H1 (cell line): Measurements from ENCODE around the gene HOXC13. TPM values are rescaled to one million over a fixed set of nuclear protein-coding genes. Genes with fewer than 3 reads are reported as not detected.

Experiments
- CTCF ChIA-PET: fragments of 300-600 bp; sonication (Branson Sonifier 250); formaldehyde crosslinking; loops from one replicate; lab custom pipeline; 2021; ENCODE audit not compliant: partially characterized antibody; lab: Charles Lee
- POLR2A ChIA-PET: fragments of 300-600 bp; sonication (Branson Sonifier 250); formaldehyde crosslinking; loops from one replicate; lab custom pipeline; 2021; ENCODE audit warnings: inconsistent platforms; ENCODE audit not compliant: partially characterized antibody; lab: Charles Lee
- DNase-seq, 2 experiments: peaks; one replicate each; pipeline versions ENCODE4 v3.0.0 to v3.0.0-alpha.2; 2010 to 2022; ENCODE audit warnings: low spot score in 2 of 2, low read depth in 1 of 2, mixed read lengths in 1 of 2
- FAIRE-seq: peaks from 2 replicates; lab custom pipeline; 2011; peaks lifted over from hg19 to GRCh38; lab: Jason Lieb, UNC
- H2AFZ ChIP-seq: 2 replicates; pipeline ENCODE4 v1.8.1; 2012; ENCODE audit warnings: low read length, inconsistent platforms
- H2AK5ac ChIP-seq: 2 replicates; pipeline ENCODE4 v1.6.1; 2013; ENCODE audit warnings: low read depth, low read length
- H2BK120ac ChIP-seq: replicated peaks from 2 replicates; pipeline ENCODE3; 2013; ENCODE audit warnings: low read depth, low read length, inconsistent platforms
- H2BK12ac ChIP-seq: 2 replicates; pipeline ENCODE4 v1.6.1; 2013; ENCODE audit warnings: low read depth, low read length
- H2BK15ac ChIP-seq: 2 replicates; pipeline ENCODE4 v1.6.1; 2013; ENCODE audit warnings: low read length
- H2BK20ac ChIP-seq: 2 replicates; pipeline ENCODE4 v1.6.1; 2013; ENCODE audit warnings: low read length
- H2BK5ac ChIP-seq: 2 replicates; pipeline ENCODE4 v1.6.1; 2013; ENCODE audit warnings: low read depth, low read length
- H3K14ac ChIP-seq: 2 replicates; pipeline ENCODE4 v1.6.1; 2013; ENCODE audit warnings: inconsistent platforms; ENCODE audit not compliant: insufficient read length
- H3K18ac ChIP-seq: 2 replicates; pipeline ENCODE4 v1.6.1; 2013; ENCODE audit warnings: low read length; ENCODE audit errors: extremely low read depth
- H3K23ac ChIP-seq: 2 replicates; pipeline ENCODE4 v1.6.1; 2013; ENCODE audit warnings: inconsistent platforms; ENCODE audit not compliant: insufficient read length
- H3K23me2 ChIP-seq: 2 replicates; pipeline ENCODE4 v1.6.1; 2013; ENCODE audit warnings: low read depth, low read length
- H3K27ac ChIP-seq: 2 replicates; pipeline ENCODE4 v1.6.1; 2011; ENCODE audit warnings: low read depth, low read length, inconsistent platforms
- H3K27me3 ChIP-seq, 4 experiments: replicated peaks in 1 of 4; 1 replicate in 1 of 4; 2 replicates in 3 of 4; pipeline versions ENCODE4 v1.6.1 to v1.8.1; 2011 to 2013; ENCODE audit warnings: low read length in 3 of 4, mild to moderate bottlenecking in 3 of 4, inconsistent platforms in 2 of 4, mixed read lengths in 2 of 4, moderate library complexity in 1 of 4; ENCODE audit not compliant: control insufficient read depth in 3 of 4, insufficient read depth in 3 of 4; ENCODE audit errors: extremely low read depth in 1 of 4
- H3K36me3 ChIP-seq, 4 experiments: 2 replicates each; pipeline versions ENCODE4 v1.6.1 to v1.8.1; 2011 to 2013; ENCODE audit warnings: mild to moderate bottlenecking in 4 of 4, low read length in 3 of 4, moderate library complexity in 2 of 4, control low read depth in 1 of 4, inconsistent platforms in 1 of 4; ENCODE audit not compliant: insufficient read depth in 4 of 4, control insufficient read depth in 2 of 4
- H3K4ac ChIP-seq: replicated peaks from 2 replicates; pipeline ENCODE3; 2013; ENCODE audit warnings: low read length, low read depth, mixed read lengths, inconsistent platforms; ENCODE audit not compliant: insufficient read length
- H3K4me1 ChIP-seq, 4 experiments: replicated peaks in 1 of 4; 1 replicate in 1 of 4; 2 replicates in 3 of 4; pipeline versions ENCODE4 v1.6.1 to v1.8.1; 2011 to 2013; ENCODE audit warnings: low read length in 3 of 4, inconsistent platforms in 2 of 4, mixed read lengths in 1 of 4; ENCODE audit not compliant: insufficient read depth in 4 of 4, control insufficient read depth in 3 of 4
- H3K4me2 ChIP-seq, 2 experiments: 2 replicates each; pipeline versions ENCODE4 v1.6.1 to v1.8.1; 2011 to 2013; ENCODE audit warnings: low read depth in 2 of 2, low read length in 2 of 2, control low read depth in 1 of 2, inconsistent platforms in 1 of 2, mild to moderate bottlenecking in 1 of 2; ENCODE audit not compliant: insufficient read depth in 1 of 2
- H3K4me3 ChIP-seq, 4 experiments: fragments of 200-600, 300-600 bp in 1 of 4; sonication (generic), shearing (Covaris generic), sonication (Bioruptor Twin) in 1 of 4; 2 replicates each; pipeline versions ENCODE4 v1.5.1 to v1.8.1; 2011 to 2016; ENCODE audit warnings: low read length in 4 of 4, low read depth in 3 of 4, control low read depth in 2 of 4, inconsistent platforms in 2 of 4, mild to moderate bottlenecking in 2 of 4, mixed read lengths in 1 of 4, moderate library complexity in 1 of 4; ENCODE audit not compliant: insufficient read depth in 2 of 4; ENCODE audit errors: extremely low read depth in 1 of 4
- H3K56ac ChIP-seq: replicated peaks from 2 replicates; pipeline ENCODE3; 2013; ENCODE audit warnings: low read depth, mild to moderate bottlenecking, mixed read lengths, low read length, inconsistent platforms; ENCODE audit not compliant: insufficient read length
- H3K79me1 ChIP-seq: 2 replicates; pipeline ENCODE4 v1.6.1; 2013; ENCODE audit warnings: low read depth, low read length, control low read depth
- H3K79me2 ChIP-seq, 2 experiments: 2 replicates each; pipeline versions ENCODE4 v1.6.1 to v1.8.1; 2012 to 2013; ENCODE audit warnings: low read length in 2 of 2, mild to moderate bottlenecking in 2 of 2, inconsistent platforms in 1 of 2; ENCODE audit not compliant: insufficient read depth in 2 of 2, control insufficient read depth in 1 of 2
- H3K9ac ChIP-seq, 4 experiments: replicated peaks in 1 of 4; 1 replicate in 1 of 4; 2 replicates in 3 of 4; pipeline versions ENCODE4 v1.6.1 to v1.8.1; 2011 to 2013; ENCODE audit warnings: low read depth in 3 of 4, low read length in 3 of 4, control low read depth in 2 of 4, mild to moderate bottlenecking in 2 of 4, moderate library complexity in 2 of 4, inconsistent platforms in 1 of 4; ENCODE audit errors: extremely low read depth in 1 of 4
- H3K9me3 ChIP-seq, 2 experiments: 2 replicates each; pipeline versions ENCODE4 v1.6.1 to v1.8.1; 2012 to 2013; ENCODE audit warnings: mild to moderate bottlenecking in 2 of 2, moderate library complexity in 2 of 2, control low read depth in 1 of 2, inconsistent platforms in 1 of 2, low read depth in 1 of 2, low read length in 1 of 2, mixed read lengths in 1 of 2; ENCODE audit not compliant: insufficient read depth in 2 of 2
- H4K20me1 ChIP-seq, 2 experiments: replicated peaks in 1 of 2; 2 replicates each; pipeline versions ENCODE3 to v1.8.1; 2011 to 2013; ENCODE audit warnings: inconsistent platforms in 2 of 2, low read length in 2 of 2, mild to moderate bottlenecking in 1 of 2; ENCODE audit not compliant: insufficient read depth in 2 of 2, control insufficient read depth in 1 of 2
- H4K5ac ChIP-seq: 2 replicates; pipeline ENCODE4 v1.6.1; 2013; ENCODE audit warnings: low read length, low read depth, mixed read lengths, inconsistent platforms; ENCODE audit not compliant: insufficient read length
- H4K8ac ChIP-seq: 2 replicates; pipeline ENCODE4 v1.8.0; 2013; ENCODE audit warnings: mild to moderate bottlenecking, moderate library complexity, low read length, inconsistent platforms; ENCODE audit not compliant: insufficient read depth; ENCODE audit errors: extremely low read depth
- H4K91ac ChIP-seq: replicated peaks from 2 replicates; pipeline ENCODE3; 2013; ENCODE audit warnings: low read length, mixed read lengths, inconsistent platforms; ENCODE audit not compliant: insufficient read length
- CBX8 ChIP-seq: fragments of 300-800, 300-1000 bp; sonication (generic); IDR thresholded peaks from 2 replicates; pipeline ENCODE4 v1.7.1; 2016; ENCODE audit warnings: low read depth, low read length, borderline replicate concordance
- CREB1 ChIP-seq: IDR thresholded peaks from 2 replicates; pipeline ENCODE4 v1.6.1; 2012; ENCODE audit warnings: inconsistent platforms
- EGR1 ChIP-seq: IDR thresholded peaks from 2 replicates; pipeline ENCODE4 v1.6.1; 2011; ENCODE audit warnings: low read depth, low read length, borderline replicate concordance
- EP300 ChIP-seq, 2 experiments: IDR thresholded peaks; 1 replicate in 1 of 2; 2 replicates in 1 of 2; pipeline ENCODE4 v1.6.1; 2011 to 2012; ENCODE audit warnings: low read depth in 2 of 2, low read length in 2 of 2, mild to moderate bottlenecking in 2 of 2, borderline replicate concordance in 1 of 2, inconsistent platforms in 1 of 2, moderate library complexity in 1 of 2
- FOSL1 ChIP-seq: IDR thresholded peaks from 2 replicates; pipeline ENCODE4 v1.6.1; 2011; ENCODE audit warnings: mild to moderate bottlenecking, low read depth, low read length, moderate library complexity; ENCODE audit not compliant: insufficient read depth
- KDM5A ChIP-seq: fragments of 200-600 bp; IDR thresholded peaks from 2 replicates; pipeline ENCODE4 v1.7.1; 2012; ENCODE audit warnings: mild to moderate bottlenecking, low read length, inconsistent platforms, mixed read lengths
- PHF8 ChIP-seq: fragments of 200-600 bp; sonication (generic); conservative IDR thresholded peaks from 2 replicates; pipeline ENCODE4 v1.7.1; 2012; ENCODE audit warnings: low read depth, mild to moderate bottlenecking, inconsistent platforms, low read length, moderate library complexity
- RAD21 ChIP-seq, 2 experiments: IDR thresholded peaks in 1 of 2; conservative IDR thresholded peaks in 1 of 2; 2 replicates each; pipeline ENCODE4 v1.6.1; 2011; ENCODE audit warnings: low read depth in 2 of 2, low read length in 2 of 2, improper control_type of control experiment in 1 of 2, inconsistent platforms in 1 of 2, mild to moderate bottlenecking in 1 of 2, moderate library complexity in 1 of 2
- RNF2 ChIP-seq: fragments of 200-900, 300-1000 bp; sonication (generic); IDR thresholded peaks from 2 replicates; pipeline ENCODE4 v1.7.1; 2016; ENCODE audit warnings: borderline replicate concordance, low read depth, mild to moderate bottlenecking, antibody characterized with exemption, low read length; ENCODE audit not compliant: poor library complexity, severe bottlenecking; ENCODE audit errors: missing control alignments
- SIN3A ChIP-seq, 2 experiments: IDR thresholded peaks in 1 of 2; conservative IDR thresholded peaks in 1 of 2; 2 replicates each; pipeline ENCODE4 v1.6.1; 2011 to 2012; ENCODE audit warnings: low read length in 2 of 2, improper control_type of control experiment in 1 of 2, low read depth in 1 of 2, mild to moderate bottlenecking in 1 of 2
- SP2 ChIP-seq: IDR thresholded peaks from 2 replicates; pipeline ENCODE4 v1.6.1; 2012; ENCODE audit warnings: mild to moderate bottlenecking, low read length, inconsistent platforms
- TCF12 ChIP-seq: IDR thresholded peaks from 2 replicates; pipeline ENCODE4 v1.6.1; 2011; ENCODE audit warnings: low read depth, mild to moderate bottlenecking, low read length
- WGBS, 2 experiments: shearing (Covaris generic) in 1 of 2; methylation state at CpG; one replicate each; pipeline versions ENCODE4 v1.1.6 to v1.1.7; 2013 to 2015; ENCODE audit warnings: low lambda C conversion rate in 2 of 2, mixed read lengths in 2 of 2, inconsistent platforms in 1 of 2, low coverage in 1 of 2, missing lambda C conversion rate in 1 of 2; ENCODE audit not compliant: insufficient replicate concordance in 2 of 2, insufficient coverage in 1 of 2, insufficient read length in 1 of 2; ENCODE audit errors: extremely low coverage in 1 of 2, missing lambda C conversion rate in 1 of 2; 5-methylcytosine and 5-hydroxymethylcytosine counted together
- polyA plus RNA-seq, 7 experiments: library from polyadenylated mRNA; depleted of rRNA in 3 of 7; stranded (reverse) in 5 of 7; unstranded in 2 of 7; fragments of >200 nt in 5 of 7; fragments of 200-250 nt in 2 of 7; gene quantifications; 1 replicate in 5 of 7; 2 replicates in 1 of 7; 4 replicates in 1 of 7; pipeline versions ENCODE4 v1.2.1 to v1.2.3, GENCODE V29; 2011 to 2013; ENCODE audit warnings: missing spikeins in 2 of 7, mixed read lengths in 2 of 7
- total RNA-seq: library from RNA; stranded (reverse); fragmentation: NEBNext Ultra II Directional; extraction: Animal tissue kit (Norgen Biotek cat#: 25700); gene quantifications from 2 replicates; pipeline ENCODE4 v1.2.1, GENCODE V29; 2021

Gene HOXC13
- total and polyA plus RNA-seq, 2 of the 8 experiments (the other 6 are each of a cell fraction or from before 2014, with no cell fraction given) = 0.02 TPM; not detected in 1

GRCh38 chr12:53966085-53966384, 27.4 kb downstream of the HOXC13 start:
- H2AK5ac ChIP-seq = no peak overlapping the region
- no peak overlapping the region for H3K56ac ChIP-seq
- H3K9me3 ChIP-seq = no peaks in the 10 kb centered on the region
- FAIRE-seq (no peak), DNase-seq (no peak)
- peaks cover 23 to 40% of the 10 kb centered on the region in 2 experiments for H4K20me1 ChIP-seq
- H3K23ac ChIP-seq = no peak overlapping the region
- peak overlapping the region in 1 of 4 experiments; percentile 45; a peak in 3 of 8 replicates for H3K4me3 ChIP-seq
- H2AFZ ChIP-seq = no peak overlapping the region
- H2BK120ac ChIP-seq = no peak overlapping the region
- ChIA-PET POLR2A (interaction anchor here (0.9 to 2.2 kb wide), 4 partner anchors 12 to 25 kb away, joined by 3 to 9 read pairs (median 4); partner anchors contain the start of gene HOXC12), CTCF (interaction anchor here (1.1 to 1.3 kb wide), 3 partner anchors 22 to 242 kb away, joined by 3 read pairs; no protein-coding TSS in a partner anchor)
- no peaks in the 10 kb centered on the region for H3K23me2 ChIP-seq
- no peak overlapping the region for H4K8ac ChIP-seq
- H3K4ac ChIP-seq = no peak overlapping the region
- WGBS, 2 experiments = 0% methylated on average over 12 of the region's 15 CpGs; no CpG with 5 or more reads in 1 of the 2 experiments
- H3K27me3 ChIP-seq = peaks cover 99 to 100% (median 100%) of the 10 kb centered on the region in 4 experiments
- H2BK15ac ChIP-seq = no peak overlapping the region
- H3K18ac ChIP-seq = no peak overlapping the region
- no peak overlapping the region for H2BK20ac ChIP-seq
- H3K14ac ChIP-seq = no peak overlapping the region
- peak overlapping the region; percentile 34 to 38; a peak in 3 of 4 replicates for H3K4me2 ChIP-seq
- no peak overlapping the region for H2BK5ac ChIP-seq
- H4K91ac ChIP-seq = no peak overlapping the region
- no peak overlapping the region for H3K27ac ChIP-seq
- H2BK12ac ChIP-seq = 0 out of 2 replicates have a peak overlapping the region, but pooled peaks have one; percentile 35
- H3K4me1 ChIP-seq = peaks cover 0 to 4% (median 2%) of the 10 kb centered on the region in 4 experiments; a peak in 3 of 7 replicates
- H3K79me2 ChIP-seq = no peaks in the 10 kb centered on the region
- H3K36me3 ChIP-seq = peaks cover 0 to 4% (median 0%) of the 10 kb centered on the region in 4 experiments; a peak in 2 of 8 replicates
- H3K79me1 ChIP-seq = no peaks in the 10 kb centered on the region
- no peak overlapping the region for H3K9ac ChIP-seq
- no peak overlapping the region for H4K5ac ChIP-seq
- no peak for TF ChIP-seq RAD21 (IDR thresholded peaks at IDR 0.05 in 1 of 2, conservative IDR thresholded peaks at IDR 0.05 in 1 of 2; ENCODE audit: low read depth in 2 of 2, low read length in 2 of 2)
- no peak for TF ChIP-seq CBX8
- TF ChIP-seq EP300 (IDR thresholded peaks at IDR 0.05; ENCODE audit: borderline replicate concordance in 1 of 2, low read depth in 2 of 2, low read length in 2 of 2) = no peak
- peak; percentile 87 for TF ChIP-seq EGR1
- no peak for TF ChIP-seq SP2
- no peak for TF ChIP-seq KDM5A
- TF ChIP-seq SIN3A (conservative IDR thresholded peaks at IDR 0.05 in 1 of 2, IDR thresholded peaks at IDR 0.05 in 1 of 2; ENCODE audit: low read depth in 1 of 2, low read length in 2 of 2) = 0 out of 4 replicates have a peak, but pooled peaks of 1 of the 2 experiments have one; percentile 25
- no peak for TF ChIP-seq FOSL1
- TF ChIP-seq PHF8 = no peak
- TF ChIP-seq RNF2 = no peak
- TF ChIP-seq TCF12 = peak; percentile 28; the same call in 1 of the 2 replicates
- TF ChIP-seq CREB1 = no peak
